SU-DHL-6 (cell line): ENCODE measurements around the gene GPHN.
"Not testable (repeated sequence)": the region's sequence is repeated elsewhere in the genome, so short reads cannot be mapped to it uniquely, and the experiment has no call there.

Source experiments
- H2AFZ ChIP-seq: fragments of 200-600 bp; sonication (generic); 2 replicates; pipeline ENCODE4 v1.6.1; 2014; ENCODE audit warnings: low read depth, mild to moderate bottlenecking, moderate library complexity, mixed read lengths, antibody characterized with exemption, low read length; ENCODE audit not compliant: severe bottlenecking
- H3F3A ChIP-seq: fragments of 200-600 bp; shearing (Covaris generic); 2 replicates; pipeline ENCODE4 v1.6.0; 2016; ENCODE audit warnings: antibody characterized with exemption, mild to moderate bottlenecking; ENCODE audit not compliant: insufficient read depth
- H3K27ac ChIP-seq: fragments of 200-600 bp; sonication (generic); 2 replicates; pipeline ENCODE4 v1.5.1; 2016; ENCODE audit warnings: low read depth, mild to moderate bottlenecking, low read length, moderate library complexity, mixed read lengths
- H3K27me3 ChIP-seq: fragments of 200-600 bp; sonication (generic), shearing (Covaris generic); 2 replicates; pipeline ENCODE4 v1.6.0; 2014; ENCODE audit warnings: mild to moderate bottlenecking, low read length
- H3K36me3 ChIP-seq: fragments of 200-600 bp; sonication (generic); 2 replicates; pipeline ENCODE4 v1.6.1; 2014; ENCODE audit warnings: mild to moderate bottlenecking, low read length, mixed read lengths
- H3K4me2 ChIP-seq: fragments of 300-600, 200-600 bp; shearing (Covaris generic), sonication (generic); 2 replicates; pipeline ENCODE4 v1.6.0; 2014; ENCODE audit warnings: low read length, low read depth, mild to moderate bottlenecking; ENCODE audit not compliant: poor library complexity, severe bottlenecking
- H3K4me3 ChIP-seq: fragments of 200-600 bp; sonication (generic); 2 replicates; pipeline ENCODE4 v1.5.1; 2014; ENCODE audit warnings: antibody characterized with exemption, low read length, mild to moderate bottlenecking, mixed read lengths; ENCODE audit not compliant: insufficient read depth, poor library complexity, severe bottlenecking
- H3K79me2 ChIP-seq: fragments of 200-600 bp; sonication (generic); 2 replicates; pipeline ENCODE4 v1.6.1; 2014; ENCODE audit warnings: mild to moderate bottlenecking, low read length, moderate library complexity; ENCODE audit not compliant: insufficient read depth
- H3K9ac ChIP-seq: fragments of 200-600 bp; sonication (generic); 2 replicates; pipeline ENCODE4 v1.7.0; 2014; ENCODE audit warnings: mild to moderate bottlenecking, low read length
- H3K9me2 ChIP-seq: fragments of 200-600 bp; sonication (generic); replicated peaks from 2 replicates; pipeline ENCODE4 v1.6.1; 2014; ENCODE audit warnings: low read length; ENCODE audit not compliant: insufficient read depth
- H3K9me3 ChIP-seq: fragments of 200-600 bp; sonication (generic); 2 replicates; pipeline ENCODE4 v1.6.1; 2014; ENCODE audit warnings: low read length, mixed read lengths; ENCODE audit not compliant: insufficient read depth
- H4K20me1 ChIP-seq: fragments of 200-600 bp; sonication (generic); 2 replicates; pipeline ENCODE4 v1.6.1; 2014; ENCODE audit warnings: low read depth, mild to moderate bottlenecking, antibody characterized with exemption, low read length, moderate library complexity, mixed read lengths
- EZH2phosphoT487 ChIP-seq: fragments of 200-600 bp; sonication (generic), shearing (Covaris generic); conservative IDR thresholded peaks from 2 replicates; pipeline ENCODE4 v1.6.1; 2018; ENCODE audit warnings: mild to moderate bottlenecking, antibody characterized with exemption, low read length, moderate library complexity, mixed read lengths
- TF ChIP-seq, protein P1 (sequence below): fragments of 200-600 bp; sonication (generic); IDR thresholded peaks from one replicate; pipeline ENCODE4 v1.5.1; 2017; ENCODE audit warnings: antibody characterized with exemption, mild to moderate bottlenecking, low read length, moderate library complexity; ENCODE audit not compliant: insufficient read depth, poor library complexity, severe bottlenecking

Gene GPHN

DNA sequence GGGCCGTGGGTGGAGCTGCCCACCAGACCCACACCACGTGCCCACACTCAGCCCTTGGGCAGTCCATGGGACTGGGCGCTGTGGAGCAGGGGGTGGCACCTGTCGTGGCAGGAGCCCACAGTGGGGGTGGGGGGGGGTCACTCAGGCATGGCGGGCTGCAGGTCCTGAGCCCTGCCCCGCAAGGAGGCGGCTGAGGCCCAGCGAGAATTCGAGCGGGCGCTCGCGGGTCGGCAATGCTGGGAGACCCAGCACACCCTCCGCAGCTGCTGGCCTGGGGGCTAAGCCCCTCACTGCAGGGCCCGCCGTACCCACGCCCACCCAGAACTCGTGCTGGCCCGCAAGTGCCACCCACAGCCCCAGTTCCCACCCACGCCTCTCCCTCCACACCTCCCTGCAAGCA lies 548.7 kb downstream of the GPHN start:
- TF ChIP-seq EZH2phosphoT487, result no peak
- TF ChIP-seq, protein P1, sequence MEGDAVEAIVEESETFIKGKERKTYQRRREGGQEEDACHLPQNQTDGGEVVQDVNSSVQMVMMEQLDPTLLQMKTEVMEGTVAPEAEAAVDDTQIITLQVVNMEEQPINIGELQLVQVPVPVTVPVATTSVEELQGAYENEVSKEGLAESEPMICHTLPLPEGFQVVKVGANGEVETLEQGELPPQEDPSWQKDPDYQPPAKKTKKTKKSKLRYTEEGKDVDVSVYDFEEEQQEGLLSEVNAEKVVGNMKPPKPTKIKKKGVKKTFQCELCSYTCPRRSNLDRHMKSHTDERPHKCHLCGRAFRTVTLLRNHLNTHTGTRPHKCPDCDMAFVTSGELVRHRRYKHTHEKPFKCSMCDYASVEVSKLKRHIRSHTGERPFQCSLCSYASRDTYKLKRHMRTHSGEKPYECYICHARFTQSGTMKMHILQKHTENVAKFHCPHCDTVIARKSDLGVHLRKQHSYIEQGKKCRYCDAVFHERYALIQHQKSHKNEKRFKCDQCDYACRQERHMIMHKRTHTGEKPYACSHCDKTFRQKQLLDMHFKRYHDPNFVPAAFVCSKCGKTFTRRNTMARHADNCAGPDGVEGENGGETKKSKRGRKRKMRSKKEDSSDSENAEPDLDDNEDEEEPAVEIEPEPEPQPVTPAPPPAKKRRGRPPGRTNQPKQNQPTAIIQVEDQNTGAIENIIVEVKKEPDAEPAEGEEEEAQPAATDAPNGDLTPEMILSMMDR, result no peak
- no peak overlapping the region for H3K9ac ChIP-seq
- H2AFZ ChIP-seq, result no peak overlapping the region
- no peaks in the 10 kb centered on the region for H3K79me2 ChIP-seq
- no peak overlapping the region for H3K27ac ChIP-seq
- H3K9me3 ChIP-seq, result no peaks in the 10 kb centered on the region
- H3K4me2 ChIP-seq, result no peak overlapping the region
- H3K4me3 ChIP-seq, result no peak overlapping the region
- no peaks in the 10 kb centered on the region for H3F3A ChIP-seq
- no peaks in the 10 kb centered on the region for H3K36me3 ChIP-seq
- H3K9me2 ChIP-seq, result no peaks in the 10 kb centered on the region
- no peaks in the 10 kb centered on the region for H3K27me3 ChIP-seq
- H4K20me1 ChIP-seq, result no peaks in the 10 kb centered on the region

DNA sequence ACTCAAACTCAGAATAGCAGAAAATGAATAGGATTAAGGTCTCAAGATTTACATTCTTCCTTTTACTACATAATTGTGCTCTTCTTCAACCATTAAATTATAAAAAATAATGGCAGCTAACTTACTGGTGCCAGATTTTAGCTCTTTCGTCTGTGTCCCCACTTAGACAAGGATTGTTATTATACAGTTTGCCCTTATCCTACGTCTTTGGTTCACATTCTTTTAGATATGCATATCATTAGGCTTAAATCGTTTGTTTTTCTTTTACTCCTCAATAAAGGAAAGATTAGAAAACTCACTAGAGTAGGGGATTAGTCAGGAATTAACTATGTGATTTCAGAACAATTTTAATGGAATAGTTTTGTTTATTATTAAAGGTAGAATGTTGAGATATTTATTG lies 551.6 kb downstream of the GPHN start:
- Histone ChIP-seq H3K36me3 (no peaks in the 10 kb centered on the region), H4K20me1 (no peaks in the 10 kb centered on the region), H3K9ac (no peak overlapping the region), H3K27ac (no peak overlapping the region), H2AFZ (no peak overlapping the region), H3K4me2 (no peak overlapping the region), H3F3A (no peaks in the 10 kb centered on the region), H3K9me2 (no peaks in the 10 kb centered on the region), H3K27me3 (no peaks in the 10 kb centered on the region), H3K9me3 (no peaks in the 10 kb centered on the region), H3K4me3 (no peak overlapping the region), H3K79me2 (no peaks in the 10 kb centered on the region)
- TF ChIP-seq, protein P1, result no peak
- no peak for TF ChIP-seq EZH2phosphoT487

DNA sequence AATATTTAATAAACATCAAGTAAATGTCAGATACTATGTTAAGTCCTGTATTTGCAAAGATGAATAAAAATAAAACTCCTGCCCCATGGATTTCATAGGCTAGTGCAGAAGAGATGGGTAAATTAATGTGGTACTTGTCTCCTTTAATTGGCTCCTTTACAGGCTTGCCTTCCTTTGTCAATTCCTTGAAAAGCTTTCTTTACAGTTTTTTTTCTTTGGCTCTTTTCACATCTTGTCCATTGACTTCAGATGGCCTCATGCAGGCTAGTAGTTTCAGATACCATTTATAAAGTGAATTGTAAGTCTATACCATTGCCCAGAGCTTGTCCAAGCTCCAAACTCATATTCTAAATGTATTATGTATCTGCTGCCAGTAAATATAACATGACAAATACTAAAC lies 552.6 kb downstream of the GPHN start:
- Histone ChIP-seq H4K20me1 (no peaks in the 10 kb centered on the region), H2AFZ (no peak overlapping the region), H3F3A (no peaks in the 10 kb centered on the region), H3K27me3 (no peaks in the 10 kb centered on the region), H3K36me3 (no peaks in the 10 kb centered on the region), H3K4me3 (no peak overlapping the region), H3K9me3 (no peaks in the 10 kb centered on the region), H3K9ac (no peak overlapping the region), H3K4me2 (no peak overlapping the region), H3K79me2 (no peaks in the 10 kb centered on the region), H3K27ac (no peak overlapping the region), H3K9me2 (no peaks in the 10 kb centered on the region)
- TF ChIP-seq, protein P1, result no peak

DNA sequence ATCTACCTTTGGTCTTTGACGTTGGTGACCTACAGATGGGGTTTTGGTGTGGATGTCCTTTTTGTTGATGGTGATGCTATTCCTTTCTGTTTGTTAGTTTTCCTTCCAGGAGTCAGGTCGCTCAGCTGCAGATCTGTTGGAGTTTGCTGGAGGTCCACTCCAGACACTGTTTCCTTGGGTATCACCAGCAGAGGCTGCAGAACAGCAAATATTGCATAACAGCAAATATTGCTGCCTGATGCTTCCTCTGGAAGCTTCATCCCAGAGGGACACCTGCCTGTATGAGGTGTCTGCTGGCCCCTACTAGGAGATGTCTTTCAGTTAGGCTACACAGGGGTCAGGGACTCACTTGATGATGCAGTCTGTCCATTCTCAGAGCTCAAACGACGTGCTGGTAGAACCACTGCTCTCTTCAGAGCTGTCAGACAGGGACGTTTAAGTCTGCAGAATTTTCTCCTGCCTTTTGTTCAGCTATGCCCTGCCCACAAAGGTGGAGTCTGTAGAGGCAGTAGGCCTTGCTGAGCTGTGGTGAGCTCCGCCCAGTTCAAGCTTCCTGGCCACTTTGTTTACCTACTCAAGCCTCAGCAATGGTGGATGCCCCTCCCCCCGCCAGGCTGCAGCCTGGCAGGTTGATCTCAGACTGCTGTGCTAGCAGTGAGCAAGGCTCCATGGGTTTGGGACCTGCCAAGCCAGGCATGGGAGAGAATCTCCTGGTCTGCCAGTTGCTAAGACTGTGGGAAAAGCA lies 559.3 kb downstream of the GPHN start:
- H3K27me3 ChIP-seq, H3K9ac ChIP-seq, H2AFZ ChIP-seq, H3F3A ChIP-seq, H4K20me1 ChIP-seq, H3K36me3 ChIP-seq, H3K4me3 ChIP-seq, H3K79me2 ChIP-seq, H3K9me3 ChIP-seq, H3K9me2 ChIP-seq, H3K27ac ChIP-seq, H3K4me2 ChIP-seq: not testable (repeated sequence)
